ENCODE results near the gene C1orf21. TPM values are rescaled to one million over a fixed set of nuclear protein-coding genes. Genes with fewer than 3 reads are reported as not detected.

Gene C1orf21
- polyA plus RNA-seq, 1 of the 3 experiments (the other 2 are of a cell fraction) = 4.8 TPM

- Histone ChIP-seq H3K27ac (ENCODE audit: low read depth in 2 of 2, low read length in 1 of 2) (no peak overlapping the region), H3K27me3 (ENCODE audit: insufficient read depth) (no peaks in the 10 kb centered on the region), H3K36me3 (replicated peaks in 1 of 2; ENCODE audit: control insufficient read depth in 1 of 2, insufficient read depth in 2 of 2, low read length in 1 of 2) (peaks cover 0 to 9% of the 10 kb centered on the region in 2 experiments), H3F3A (replicated peaks; ENCODE audit: insufficient read depth) (no peaks in the 10 kb centered on the region), H3K79me2 (ENCODE audit: insufficient read depth) (no peaks in the 10 kb centered on the region), H4K20me1 (ENCODE audit: insufficient read depth) (no peaks in the 10 kb centered on the region), H3K9me2 (no peaks in the 10 kb centered on the region), H3K9me3 (no peaks in the 10 kb centered on the region), H3K4me2 (no peak overlapping the region), H3K4me1 (ENCODE audit: control insufficient read depth in 1 of 2, insufficient read depth in 2 of 2, low read depth in 1 of 2, low read length in 1 of 2) (peaks cover 3 to 26% of the 10 kb centered on the region in 2 experiments; a peak in 2 of 4 replicates), H3K4me3 (ENCODE audit: low read depth in 2 of 2, low read length in 1 of 2) (no peak overlapping the region), H2AFZ (ENCODE audit: low read depth) (no peak overlapping the region), H3K9ac (no peak overlapping the region)
- WGBS (ENCODE audit: low lambda C conversion rate) = 79% methylated on average over 5 of the region's 5 CpGs
- CTCF ChIA-PET = no interaction called here
- POLR2A ChIA-PET = no interaction called here
- no peak for DNase-seq
- TF ChIP-seq, protein P1, sequence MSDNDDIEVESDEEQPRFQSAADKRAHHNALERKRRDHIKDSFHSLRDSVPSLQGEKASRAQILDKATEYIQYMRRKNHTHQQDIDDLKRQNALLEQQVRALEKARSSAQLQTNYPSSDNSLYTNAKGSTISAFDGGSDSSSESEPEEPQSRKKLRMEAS (IDR thresholded peaks at IDR 0.05; ENCODE audit: low read depth) = no peak
- TF ChIP-seq RFX5 (IDR thresholded peaks at IDR 0.05; ENCODE audit: low read length) (no peak), RCOR1 (IDR thresholded peaks at IDR 0.05; ENCODE audit: low read length) (no peak), FOSL2 (IDR thresholded peaks at IDR 0.05; ENCODE audit: borderline replicate concordance, low read depth) (no peak), TAF1 (IDR thresholded peaks at IDR 0.05; ENCODE audit: borderline replicate concordance, low read depth, low read length) (no peak)
- TF ChIP-seq, protein P2, sequence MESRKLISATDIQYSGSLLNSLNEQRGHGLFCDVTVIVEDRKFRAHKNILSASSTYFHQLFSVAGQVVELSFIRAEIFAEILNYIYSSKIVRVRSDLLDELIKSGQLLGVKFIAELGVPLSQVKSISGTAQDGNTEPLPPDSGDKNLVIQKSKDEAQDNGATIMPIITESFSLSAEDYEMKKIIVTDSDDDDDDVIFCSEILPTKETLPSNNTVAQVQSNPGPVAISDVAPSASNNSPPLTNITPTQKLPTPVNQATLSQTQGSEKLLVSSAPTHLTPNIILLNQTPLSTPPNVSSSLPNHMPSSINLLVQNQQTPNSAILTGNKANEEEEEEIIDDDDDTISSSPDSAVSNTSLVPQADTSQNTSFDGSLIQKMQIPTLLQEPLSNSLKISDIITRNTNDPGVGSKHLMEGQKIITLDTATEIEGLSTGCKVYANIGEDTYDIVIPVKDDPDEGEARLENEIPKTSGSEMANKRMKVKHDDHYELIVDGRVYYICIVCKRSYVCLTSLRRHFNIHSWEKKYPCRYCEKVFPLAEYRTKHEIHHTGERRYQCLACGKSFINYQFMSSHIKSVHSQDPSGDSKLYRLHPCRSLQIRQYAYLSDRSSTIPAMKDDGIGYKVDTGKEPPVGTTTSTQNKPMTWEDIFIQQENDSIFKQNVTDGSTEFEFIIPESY (IDR thresholded peaks at IDR 0.05; ENCODE audit: borderline replicate concordance, low read depth) = no peak
Measured at GRCh38 chr1:184624626-184625025, 237.8 kb downstream of the C1orf21 start.

DNA sequence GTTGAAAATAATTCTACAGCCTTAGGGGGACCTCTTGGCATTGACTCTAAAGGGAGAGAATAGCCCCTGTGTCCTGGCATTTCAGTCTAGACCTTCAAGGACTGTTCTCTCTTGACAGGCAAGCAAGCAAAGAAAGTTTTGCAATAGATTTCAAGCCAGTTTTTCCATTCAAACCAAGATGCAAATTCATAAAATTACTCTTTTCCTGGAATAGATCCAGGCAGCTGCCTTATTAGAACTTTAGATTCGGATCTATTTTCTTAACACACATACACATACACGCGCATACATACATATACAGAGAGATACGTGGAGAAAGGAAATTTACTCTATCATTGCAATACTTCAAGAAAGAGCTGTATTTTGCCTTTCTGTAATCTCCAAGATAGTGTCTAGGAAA is 238.4 kb downstream of the C1orf21 start:
- Histone ChIP-seq H3K27ac (ENCODE audit: low read depth in 2 of 2, low read length in 1 of 2) (no peak overlapping the region), H4K20me1 (ENCODE audit: insufficient read depth) (no peaks in the 10 kb centered on the region), H3K9me3 (no peaks in the 10 kb centered on the region), H3K4me1 (ENCODE audit: control insufficient read depth in 1 of 2, insufficient read depth in 2 of 2, low read depth in 1 of 2, low read length in 1 of 2) (peaks cover 3 to 26% of the 10 kb centered on the region in 2 experiments; a peak in 2 of 4 replicates), H2AFZ (ENCODE audit: low read depth) (no peak overlapping the region), H3K9ac (no peak overlapping the region), H3K4me2 (no peak overlapping the region), H3K36me3 (replicated peaks in 1 of 2; ENCODE audit: control insufficient read depth in 1 of 2, insufficient read depth in 2 of 2, low read length in 1 of 2) (peaks cover 0 to 5% of the 10 kb centered on the region in 2 experiments), H3F3A (replicated peaks; ENCODE audit: insufficient read depth) (no peaks in the 10 kb centered on the region), H3K9me2 (no peaks in the 10 kb centered on the region), H3K79me2 (ENCODE audit: insufficient read depth) (no peaks in the 10 kb centered on the region), H3K27me3 (ENCODE audit: insufficient read depth) (no peaks in the 10 kb centered on the region), H3K4me3 (ENCODE audit: low read depth in 2 of 2, low read length in 1 of 2) (no peak overlapping the region)
- WGBS (ENCODE audit: low lambda C conversion rate) = 94% methylated on average over 4 of the region's 4 CpGs
- CTCF ChIA-PET = no interaction called here
- TF ChIP-seq, protein P2 (IDR thresholded peaks at IDR 0.05; ENCODE audit: borderline replicate concordance, low read depth) = no peak
- TF ChIP-seq SIN3A (IDR thresholded peaks at IDR 0.05; ENCODE audit: borderline replicate concordance, low read depth, low read length) (no peak), JUND (IDR thresholded peaks at IDR 0.05) (no peak), TAF1 (IDR thresholded peaks at IDR 0.05; ENCODE audit: borderline replicate concordance, low read depth, low read length) (no peak), MEF2A (IDR thresholded peaks at IDR 0.05; ENCODE audit: borderline replicate concordance, low read depth) (no peak), GABPA (IDR thresholded peaks at IDR 0.05; ENCODE audit: low read depth) (no peak), ELF1 (IDR thresholded peaks at IDR 0.05) (no peak), RCOR1 (IDR thresholded peaks at IDR 0.05; ENCODE audit: low read length) (no peak), EP300 (IDR thresholded peaks at IDR 0.05; ENCODE audit: borderline replicate concordance in 1 of 2, low read depth in 1 of 2, low read length in 1 of 2) (no peak), SMC3 (IDR thresholded peaks at IDR 0.05; ENCODE audit: low read depth, low read length) (no peak), EZH2phosphoT487 (IDR thresholded peaks at IDR 0.05; ENCODE audit: borderline replicate concordance, low read depth) (no peak)
- TF ChIP-seq, protein P3, sequence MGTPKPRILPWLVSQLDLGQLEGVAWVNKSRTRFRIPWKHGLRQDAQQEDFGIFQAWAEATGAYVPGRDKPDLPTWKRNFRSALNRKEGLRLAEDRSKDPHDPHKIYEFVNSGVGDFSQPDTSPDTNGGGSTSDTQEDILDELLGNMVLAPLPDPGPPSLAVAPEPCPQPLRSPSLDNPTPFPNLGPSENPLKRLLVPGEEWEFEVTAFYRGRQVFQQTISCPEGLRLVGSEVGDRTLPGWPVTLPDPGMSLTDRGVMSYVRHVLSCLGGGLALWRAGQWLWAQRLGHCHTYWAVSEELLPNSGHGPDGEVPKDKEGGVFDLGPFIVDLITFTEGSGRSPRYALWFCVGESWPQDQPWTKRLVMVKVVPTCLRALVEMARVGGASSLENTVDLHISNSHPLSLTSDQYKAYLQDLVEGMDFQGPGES (IDR thresholded peaks at IDR 0.05; ENCODE audit: low read depth, low read length) = no peak
- POLR2A ChIA-PET = no interaction called here
- no peak for DNase-seq

All from SK-N-SH (cell line).